K562 (cell line): ENCODE measurements around the gene PATL2. TPM values are rescaled to one million over a fixed set of nuclear protein-coding genes. Genes with fewer than 3 reads are reported as not detected.

Experiments used
- ATF7 ChIP-seq: fragments of 450-650 bp; IDR thresholded peaks from 2 replicates; pipeline ENCODE4 v1.7.1; 2014; ENCODE audit warnings: mild to moderate bottlenecking, moderate library complexity
- CHCHD3 ChIP-seq: fragments of 250-450 bp; sonication (Bioruptor Pico); IDR thresholded peaks from 2 replicates; pipeline ENCODE4 v2.1.2; 2022; ENCODE audit warnings: mild to moderate bottlenecking
- ZNF695 ChIP-seq: fragments of 450-650 bp; formaldehyde crosslinking; IDR thresholded peaks from 2 replicates; pipeline ENCODE4 v1.4.0; 2020; ENCODE audit warnings: mild to moderate bottlenecking, moderate library complexity
- polyA plus RNA-seq, 8 experiments: library from polyadenylated mRNA; depleted of rRNA in 4 of 8; stranded (reverse) in 5 of 8; unstranded in 3 of 8; fragments of >200 nt; fragmentation: Nextera tagmentation in 2 of 8; fragmentation: Illumina TruSeq in 1 of 8; extraction: Ambion mirVana in 2 of 8; extraction: Trizol in 1 of 8; gene quantifications; 2 replicates each; pipeline versions ENCODE4 v1.2.1 to v1.2.3, GENCODE V29; 2011 to 2014; ENCODE audit warnings: inconsistent platforms in 1 of 8, missing spikeins in 1 of 8
- total RNA-seq, 7 experiments: library from RNA; depleted of rRNA in 6 of 7; stranded (reverse); fragments of >200 nt in 6 of 7; fragmentation: Illumina TruSeq in 2 of 7; extraction: Trizol in 2 of 7; gene quantifications; 2 replicates each; pipeline versions ENCODE4 v1.2.1 to v1.2.3, GENCODE V29; 2011 to 2021; ENCODE audit warnings: low replicate concordance in 1 of 7
- TF ChIP-seq, protein P1 (sequence below): IDR thresholded peaks from 2 replicates; pipeline ENCODE4 v1.6.1; 2011; ENCODE audit warnings: borderline replicate concordance, low read depth, mild to moderate bottlenecking, moderate library complexity, low read length; ENCODE audit not compliant: insufficient read depth, poor library complexity, severe bottlenecking
- TF ChIP-seq, protein P2 (sequence below), 2 experiments: fragments of 450-650 bp; IDR thresholded peaks; 2 replicates each; pipeline ENCODE4 v1.6.1; 2016; ENCODE audit warnings: mild to moderate bottlenecking in 2 of 2, borderline replicate concordance in 1 of 2, low read depth in 1 of 2, moderate library complexity in 1 of 2

PATL2 gene
- total and polyA plus RNA-seq, 9 of the 15 experiments (the other 6 are each of a cell fraction or from before 2014, with no cell fraction given), result 0.42 to 1.1 (median 0.86) TPM

DNA sequence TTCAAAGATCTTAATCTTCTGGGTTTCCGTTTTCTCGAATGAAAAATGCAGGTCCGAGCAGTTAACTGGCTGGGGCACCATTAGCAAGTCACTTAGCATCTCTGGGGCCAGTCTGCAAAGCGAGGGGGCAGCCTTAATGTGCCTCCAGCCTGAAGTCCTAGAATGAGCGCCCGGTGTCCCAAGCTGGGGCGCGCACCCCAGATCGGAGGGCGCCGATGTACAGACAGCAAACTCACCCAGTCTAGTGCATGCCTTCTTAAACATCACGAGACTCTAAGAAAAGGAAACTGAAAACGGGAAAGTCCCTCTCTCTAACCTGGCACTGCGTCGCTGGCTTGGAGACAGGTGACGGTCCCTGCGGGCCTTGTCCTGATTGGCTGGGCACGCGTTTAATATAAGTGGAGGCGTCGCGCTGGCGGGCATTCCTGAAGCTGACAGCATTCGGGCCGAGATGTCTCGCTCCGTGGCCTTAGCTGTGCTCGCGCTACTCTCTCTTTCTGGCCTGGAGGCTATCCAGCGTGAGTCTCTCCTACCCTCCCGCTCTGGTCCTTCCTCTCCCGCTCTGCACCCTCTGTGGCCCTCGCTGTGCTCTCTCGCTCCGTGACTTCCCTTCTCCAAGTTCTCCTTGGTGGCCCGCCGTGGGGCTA is at the start of gene PATL2, which contains the start of gene B2M (continued):
- TF ChIP-seq, protein P1, sequence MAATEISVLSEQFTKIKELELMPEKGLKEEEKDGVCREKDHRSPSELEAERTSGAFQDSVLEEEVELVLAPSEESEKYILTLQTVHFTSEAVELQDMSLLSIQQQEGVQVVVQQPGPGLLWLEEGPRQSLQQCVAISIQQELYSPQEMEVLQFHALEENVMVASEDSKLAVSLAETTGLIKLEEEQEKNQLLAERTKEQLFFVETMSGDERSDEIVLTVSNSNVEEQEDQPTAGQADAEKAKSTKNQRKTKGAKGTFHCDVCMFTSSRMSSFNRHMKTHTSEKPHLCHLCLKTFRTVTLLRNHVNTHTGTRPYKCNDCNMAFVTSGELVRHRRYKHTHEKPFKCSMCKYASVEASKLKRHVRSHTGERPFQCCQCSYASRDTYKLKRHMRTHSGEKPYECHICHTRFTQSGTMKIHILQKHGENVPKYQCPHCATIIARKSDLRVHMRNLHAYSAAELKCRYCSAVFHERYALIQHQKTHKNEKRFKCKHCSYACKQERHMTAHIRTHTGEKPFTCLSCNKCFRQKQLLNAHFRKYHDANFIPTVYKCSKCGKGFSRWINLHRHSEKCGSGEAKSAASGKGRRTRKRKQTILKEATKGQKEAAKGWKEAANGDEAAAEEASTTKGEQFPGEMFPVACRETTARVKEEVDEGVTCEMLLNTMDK, result no peak
- TF ChIP-seq CHCHD3 (CRISPR knock-in tag) (0 out of 2 replicates have a peak, but pooled peaks have one; percentile 76), ATF7 (peak; percentile 44), ZNF695 (CRISPR knock-in tag) (no peak)
- TF ChIP-seq, protein P2, sequence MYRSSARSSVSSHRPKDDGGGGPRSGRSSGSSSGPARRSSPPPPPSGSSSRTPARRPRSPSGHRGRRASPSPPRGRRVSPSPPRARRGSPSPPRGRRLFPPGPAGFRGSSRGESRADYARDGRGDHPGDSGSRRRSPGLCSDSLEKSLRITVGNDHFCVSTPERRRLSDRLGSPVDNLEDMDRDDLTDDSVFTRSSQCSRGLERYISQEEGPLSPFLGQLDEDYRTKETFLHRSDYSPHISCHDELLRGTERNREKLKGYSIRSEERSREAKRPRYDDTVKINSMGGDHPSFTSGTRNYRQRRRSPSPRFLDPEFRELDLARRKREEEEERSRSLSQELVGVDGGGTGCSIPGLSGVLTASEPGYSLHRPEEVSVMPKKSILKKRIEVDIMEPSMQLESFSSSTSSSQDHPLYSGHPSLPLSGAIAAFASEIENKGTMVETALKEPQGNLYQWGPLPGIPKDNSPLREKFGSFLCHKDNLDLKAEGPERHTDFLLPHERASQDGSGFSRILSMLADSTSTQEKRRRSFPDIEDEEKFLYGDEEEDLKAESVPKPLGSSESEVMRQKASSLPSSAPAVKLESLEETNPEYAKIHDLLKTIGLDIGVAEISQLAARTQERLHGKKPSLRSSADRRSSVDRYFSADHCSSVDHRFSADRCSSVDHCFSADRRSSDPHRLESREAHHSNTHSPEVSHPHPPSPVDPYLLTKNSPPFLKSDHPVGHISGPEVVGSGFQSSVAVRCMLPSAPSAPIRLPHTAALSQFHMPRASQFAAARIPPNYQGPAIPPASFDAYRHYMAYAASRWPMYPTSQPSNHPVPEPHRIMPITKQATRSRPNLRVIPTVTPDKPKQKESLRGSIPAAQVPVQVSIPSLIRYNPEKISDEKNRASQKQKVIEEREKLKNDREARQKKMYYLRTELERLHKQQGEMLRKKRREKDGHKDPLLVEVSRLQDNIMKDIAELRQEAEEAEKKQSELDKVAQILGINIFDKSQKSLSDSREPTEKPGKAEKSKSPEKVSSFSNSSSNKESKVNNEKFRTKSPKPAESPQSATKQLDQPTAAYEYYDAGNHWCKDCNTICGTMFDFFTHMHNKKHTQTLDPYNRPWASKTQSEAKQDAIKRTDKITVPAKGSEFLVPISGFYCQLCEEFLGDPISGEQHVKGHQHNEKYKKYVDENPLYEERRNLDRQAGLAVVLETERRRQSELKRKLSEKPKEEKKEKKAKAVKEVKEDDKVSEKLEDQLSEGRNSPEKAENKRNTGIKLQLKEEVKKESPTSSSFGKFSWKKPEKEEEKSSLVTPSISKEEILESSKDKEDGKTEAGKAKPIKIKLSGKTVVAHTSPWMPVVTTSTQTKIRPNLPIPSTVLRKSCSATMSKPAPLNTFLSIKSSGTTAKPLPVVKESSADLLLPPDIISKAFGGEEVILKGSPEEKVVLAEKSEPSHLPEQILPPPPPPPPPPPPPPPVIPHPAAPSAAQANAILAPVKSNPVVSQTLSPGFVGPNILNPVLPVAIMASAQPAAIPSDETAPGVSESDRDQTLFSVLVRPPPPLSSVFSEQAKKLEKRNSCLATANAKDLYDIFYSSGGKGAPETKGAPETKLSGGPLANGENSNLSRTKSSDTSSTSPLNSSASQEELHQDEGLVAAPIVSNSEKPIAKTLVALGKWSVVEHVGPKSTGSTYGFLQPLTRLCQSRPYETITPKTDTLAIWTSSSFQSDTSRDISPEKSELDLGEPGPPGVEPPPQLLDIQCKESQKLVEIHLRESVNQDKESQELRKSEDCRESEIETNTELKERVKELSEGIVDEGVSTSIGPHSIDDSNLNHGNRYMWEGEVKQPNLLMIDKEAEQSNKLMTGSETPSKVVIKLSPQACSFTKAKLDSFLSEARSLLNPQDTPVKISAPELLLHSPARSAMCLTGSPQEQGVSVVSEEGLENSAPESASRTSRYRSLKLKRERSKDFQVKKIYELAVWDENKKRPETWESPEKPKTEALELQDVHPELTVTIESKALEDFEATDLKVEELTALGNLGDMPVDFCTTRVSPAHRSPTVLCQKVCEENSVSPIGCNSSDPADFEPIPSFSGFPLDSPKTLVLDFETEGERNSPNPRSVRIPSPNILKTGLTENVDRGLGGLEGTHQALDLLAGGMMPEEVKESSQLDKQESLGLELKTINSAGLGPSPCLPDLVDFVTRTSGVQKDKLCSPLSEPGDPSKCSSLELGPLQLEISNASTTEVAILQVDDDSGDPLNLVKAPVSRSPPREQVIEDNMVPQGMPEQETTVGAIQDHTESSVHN (IDR thresholded peaks at IDR 0.05; ENCODE audit: borderline replicate concordance in 1 of 2, low read depth in 1 of 2), result peak in 1 of 2 experiments; percentile 86; a peak in 2 of 4 replicates
- TF ChIP-seq, all 486 proteins: peak for 121
